DND-41 (cell line): ENCODE results near the gene PRDX6.
A peak's percentile ranks its signal among the peaks of the same experiment; 100 is the strongest.

ENCODE experiments used
- ATAC-seq: fragments of 200-7000 bp; cut with Tn5 transposase; 3 replicates; pipeline ENCODE4 v1.9.1; 2021; ENCODE audit warnings: low read depth; ENCODE audit not compliant: insufficient read depth
- DNase-seq: peaks from one replicate; pipeline ENCODE4 v3.0.0-alpha.2; 2020
- H2AFZ ChIP-seq: 2 replicates; pipeline ENCODE4 v1.6.0; 2012; ENCODE audit warnings: low read depth, low read length
- H3K27ac ChIP-seq: 2 replicates; pipeline ENCODE4 v1.5.1; 2012; ENCODE audit warnings: low read length, inconsistent platforms
- H3K27me3 ChIP-seq: fragments of 200-600 bp; sonication (generic); 2 replicates; pipeline ENCODE4 v1.6.0; 2012; ENCODE audit warnings: low read length, mild to moderate bottlenecking, inconsistent platforms; ENCODE audit not compliant: insufficient read depth, poor library complexity
- H3K36me3 ChIP-seq: 2 replicates; pipeline ENCODE4 v1.5.1; 2012; ENCODE audit warnings: low read length, inconsistent platforms; ENCODE audit not compliant: insufficient read depth
- H3K4me1 ChIP-seq: 2 replicates; pipeline ENCODE4 v1.5.1; 2012; ENCODE audit warnings: mild to moderate bottlenecking, low read length; ENCODE audit not compliant: insufficient read depth
- H3K4me2 ChIP-seq: 2 replicates; pipeline ENCODE4 v1.6.0; 2012; ENCODE audit warnings: mild to moderate bottlenecking, moderate library complexity, low read length, inconsistent platforms; ENCODE audit not compliant: insufficient read depth
- H3K4me3 ChIP-seq, 2 experiments: fragments of 200-600 bp in 1 of 2; shearing (Covaris generic) in 1 of 2; 2 replicates each; pipeline ENCODE4 v1.5.1; 2012 to 2016; ENCODE audit warnings: inconsistent platforms in 2 of 2, low read length in 2 of 2, mild to moderate bottlenecking in 2 of 2, low read depth in 1 of 2, moderate library complexity in 1 of 2
- H3K79me2 ChIP-seq: 2 replicates; pipeline ENCODE4 v1.6.0; 2012; ENCODE audit warnings: low read length, inconsistent platforms; ENCODE audit not compliant: insufficient read depth
- H3K9ac ChIP-seq: 2 replicates; pipeline ENCODE4 v1.6.0; 2012; ENCODE audit warnings: low read depth, mild to moderate bottlenecking, inconsistent platforms, low read length, moderate library complexity
- H3K9me3 ChIP-seq: 2 replicates; pipeline ENCODE4 v1.5.1; 2012; ENCODE audit warnings: low read length, moderate library complexity, mild to moderate bottlenecking, inconsistent platforms; ENCODE audit not compliant: insufficient read depth, severe bottlenecking
- H4K20me1 ChIP-seq: 2 replicates; pipeline ENCODE4 v1.6.0; 2012; ENCODE audit warnings: low read length; ENCODE audit not compliant: insufficient read depth
- EZH2 ChIP-seq: IDR thresholded peaks from 3 replicates; pipeline ENCODE4 v1.6.1; 2012; ENCODE audit warnings: borderline replicate concordance, low read depth, mild to moderate bottlenecking, moderate library complexity, low read length, inconsistent platforms; ENCODE audit not compliant: severe bottlenecking
- TF ChIP-seq, protein P1 (sequence below): IDR thresholded peaks from 2 replicates; pipeline ENCODE4 v1.5.1; 2012; ENCODE audit warnings: borderline replicate concordance, low read length, moderate library complexity, mild to moderate bottlenecking; ENCODE audit not compliant: poor library complexity, severe bottlenecking; ENCODE audit errors: extremely low read depth

Gene PRDX6

GRCh38 chr1:173530795-173531693 is 53.9 kb downstream of the PRDX6 start:
- ATAC-seq, result no peak
- H2AFZ ChIP-seq, result peak overlapping the region; percentile 46; the same call in 1 of the 2 replicates
- H3K27me3 ChIP-seq, result no peaks in the 10 kb centered on the region
- TF ChIP-seq, protein P1, sequence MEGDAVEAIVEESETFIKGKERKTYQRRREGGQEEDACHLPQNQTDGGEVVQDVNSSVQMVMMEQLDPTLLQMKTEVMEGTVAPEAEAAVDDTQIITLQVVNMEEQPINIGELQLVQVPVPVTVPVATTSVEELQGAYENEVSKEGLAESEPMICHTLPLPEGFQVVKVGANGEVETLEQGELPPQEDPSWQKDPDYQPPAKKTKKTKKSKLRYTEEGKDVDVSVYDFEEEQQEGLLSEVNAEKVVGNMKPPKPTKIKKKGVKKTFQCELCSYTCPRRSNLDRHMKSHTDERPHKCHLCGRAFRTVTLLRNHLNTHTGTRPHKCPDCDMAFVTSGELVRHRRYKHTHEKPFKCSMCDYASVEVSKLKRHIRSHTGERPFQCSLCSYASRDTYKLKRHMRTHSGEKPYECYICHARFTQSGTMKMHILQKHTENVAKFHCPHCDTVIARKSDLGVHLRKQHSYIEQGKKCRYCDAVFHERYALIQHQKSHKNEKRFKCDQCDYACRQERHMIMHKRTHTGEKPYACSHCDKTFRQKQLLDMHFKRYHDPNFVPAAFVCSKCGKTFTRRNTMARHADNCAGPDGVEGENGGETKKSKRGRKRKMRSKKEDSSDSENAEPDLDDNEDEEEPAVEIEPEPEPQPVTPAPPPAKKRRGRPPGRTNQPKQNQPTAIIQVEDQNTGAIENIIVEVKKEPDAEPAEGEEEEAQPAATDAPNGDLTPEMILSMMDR, result no peak
- TF ChIP-seq EZH2, result no peak
- H3K36me3 ChIP-seq, result no peaks in the 10 kb centered on the region
- H3K4me2 ChIP-seq, result no peak overlapping the region
- H4K20me1 ChIP-seq, result no peaks in the 10 kb centered on the region
- no peak overlapping the region for H3K27ac ChIP-seq
- H3K79me2 ChIP-seq, result no peaks in the 10 kb centered on the region
- H3K9ac ChIP-seq, result no peak overlapping the region
- no peak for DNase-seq
- no peak overlapping the region for H3K4me3 ChIP-seq
- H3K9me3 ChIP-seq, result no peaks in the 10 kb centered on the region
- peaks cover 11% of the 10 kb centered on the region for H3K4me1 ChIP-seq

DNA sequence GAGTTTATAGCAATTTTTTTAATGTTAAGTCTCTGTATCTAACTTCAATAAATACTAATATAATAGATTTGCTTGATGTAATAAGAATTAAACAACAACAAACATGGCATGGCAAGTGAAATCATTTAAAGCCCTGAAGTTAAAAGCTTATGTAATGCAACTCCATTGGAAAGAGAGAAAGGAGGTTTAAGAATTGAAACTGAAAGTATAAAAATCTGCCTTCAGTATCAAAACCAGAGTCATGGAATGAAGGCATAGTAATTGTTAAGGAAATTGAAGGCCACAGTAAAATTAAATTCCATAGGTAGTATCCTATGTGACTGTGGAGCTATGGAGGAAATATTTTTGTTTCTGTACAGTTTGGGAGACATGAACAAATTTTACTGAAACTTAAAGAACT is 55.1 kb downstream of the PRDX6 start:
- H3K4me2 ChIP-seq, result peak overlapping the region; percentile 59
- H4K20me1 ChIP-seq, result no peaks in the 10 kb centered on the region
- H3K79me2 ChIP-seq, result no peaks in the 10 kb centered on the region
- H3K9ac ChIP-seq, result peak overlapping the region; percentile 25; the same call in 1 of the 2 replicates
- DNase-seq, result no peak
- ATAC-seq, result peak; percentile 82
- H3K4me1 ChIP-seq, result peaks cover 11% of the 10 kb centered on the region
- no peaks in the 10 kb centered on the region for H3K36me3 ChIP-seq
- H3K9me3 ChIP-seq, result no peaks in the 10 kb centered on the region
- no peaks in the 10 kb centered on the region for H3K27me3 ChIP-seq
- peak overlapping the region; percentile 45 for H3K27ac ChIP-seq
- peak overlapping the region in 1 of 2 experiments; percentile 0; a peak in 1 of 4 replicates for H3K4me3 ChIP-seq
- peak overlapping the region; percentile 80 for H2AFZ ChIP-seq
- TF ChIP-seq, protein P1, result no peak
- TF ChIP-seq EZH2, result no peak

GRCh38 chr1:173536223-173536622 is 59.1 kb downstream of the PRDX6 start:
- H3K4me2 ChIP-seq, result no peak overlapping the region

More at GRCh38 chr1:173536223-173536622, 59.1 kb downstream of the PRDX6 start:
- no peak overlapping the region for H3K27ac ChIP-seq
- H3K9me3 ChIP-seq, result no peaks in the 10 kb centered on the region
- TF ChIP-seq EZH2, result no peak
- TF ChIP-seq, protein P1, result no peak
- no peak overlapping the region for H3K9ac ChIP-seq
- no peaks in the 10 kb centered on the region for H4K20me1 ChIP-seq
- no peak overlapping the region for H2AFZ ChIP-seq
- no peaks in the 10 kb centered on the region for H3K36me3 ChIP-seq
- no peak for DNase-seq
- no peaks in the 10 kb centered on the region for H3K79me2 ChIP-seq
- no peaks in the 10 kb centered on the region for H3K27me3 ChIP-seq
- no peak for ATAC-seq
- H3K4me1 ChIP-seq, result peaks cover 11% of the 10 kb centered on the region
- no peak overlapping the region for H3K4me3 ChIP-seq
